Stimulated activated effector memory CD8-positive, alpha-beta T cell treated with anti-CD3 and anti-CD28 coated beads, Interleukin-12 subunit alpha, Interleukin-12 subunit beta, amount 100 ng/mL, for 72 hours (primary cell): Measurements from ENCODE around the gene MAP4.
A peak's percentile ranks its signal among the peaks of the same experiment; 100 is the strongest.
"Not testable (repeated sequence)": the region's sequence is repeated elsewhere in the genome, so short reads cannot be mapped to it uniquely, and the experiment has no call there.

Experiments used
- ATAC-seq: fragments of 150-1000 bp; cut with Tn5 transposase; 2 replicates; pipeline ENCODE4 v1.10.0; 2021
- DNase-seq, 2 donors: peaks; one replicate each; pipeline ENCODE4 v3.0.0; 2021 to 2022; ENCODE audit warnings: low spot score in 2 of 2
- H3K27ac Mint-ChIP-seq: one replicate; pipeline ENCODE4 v1.8.0; 2022; ENCODE audit warnings: mild to moderate bottlenecking, mixed read lengths
- H3K36me3 Mint-ChIP-seq: one replicate; pipeline ENCODE4 v1.8.0; 2022; ENCODE audit warnings: mild to moderate bottlenecking, mixed read lengths
- H3K4me1 Mint-ChIP-seq: one replicate; pipeline ENCODE4 v1.8.0; 2022; ENCODE audit warnings: mixed read lengths
- H3K4me3 Mint-ChIP-seq: one replicate; pipeline ENCODE4 v1.8.0; 2022; ENCODE audit warnings: mild to moderate bottlenecking, mixed read lengths
- H3K9me3 Mint-ChIP-seq: one replicate; pipeline ENCODE4 v1.8.0; 2022; ENCODE audit warnings: mixed read lengths

The MAP4 gene, protein sequence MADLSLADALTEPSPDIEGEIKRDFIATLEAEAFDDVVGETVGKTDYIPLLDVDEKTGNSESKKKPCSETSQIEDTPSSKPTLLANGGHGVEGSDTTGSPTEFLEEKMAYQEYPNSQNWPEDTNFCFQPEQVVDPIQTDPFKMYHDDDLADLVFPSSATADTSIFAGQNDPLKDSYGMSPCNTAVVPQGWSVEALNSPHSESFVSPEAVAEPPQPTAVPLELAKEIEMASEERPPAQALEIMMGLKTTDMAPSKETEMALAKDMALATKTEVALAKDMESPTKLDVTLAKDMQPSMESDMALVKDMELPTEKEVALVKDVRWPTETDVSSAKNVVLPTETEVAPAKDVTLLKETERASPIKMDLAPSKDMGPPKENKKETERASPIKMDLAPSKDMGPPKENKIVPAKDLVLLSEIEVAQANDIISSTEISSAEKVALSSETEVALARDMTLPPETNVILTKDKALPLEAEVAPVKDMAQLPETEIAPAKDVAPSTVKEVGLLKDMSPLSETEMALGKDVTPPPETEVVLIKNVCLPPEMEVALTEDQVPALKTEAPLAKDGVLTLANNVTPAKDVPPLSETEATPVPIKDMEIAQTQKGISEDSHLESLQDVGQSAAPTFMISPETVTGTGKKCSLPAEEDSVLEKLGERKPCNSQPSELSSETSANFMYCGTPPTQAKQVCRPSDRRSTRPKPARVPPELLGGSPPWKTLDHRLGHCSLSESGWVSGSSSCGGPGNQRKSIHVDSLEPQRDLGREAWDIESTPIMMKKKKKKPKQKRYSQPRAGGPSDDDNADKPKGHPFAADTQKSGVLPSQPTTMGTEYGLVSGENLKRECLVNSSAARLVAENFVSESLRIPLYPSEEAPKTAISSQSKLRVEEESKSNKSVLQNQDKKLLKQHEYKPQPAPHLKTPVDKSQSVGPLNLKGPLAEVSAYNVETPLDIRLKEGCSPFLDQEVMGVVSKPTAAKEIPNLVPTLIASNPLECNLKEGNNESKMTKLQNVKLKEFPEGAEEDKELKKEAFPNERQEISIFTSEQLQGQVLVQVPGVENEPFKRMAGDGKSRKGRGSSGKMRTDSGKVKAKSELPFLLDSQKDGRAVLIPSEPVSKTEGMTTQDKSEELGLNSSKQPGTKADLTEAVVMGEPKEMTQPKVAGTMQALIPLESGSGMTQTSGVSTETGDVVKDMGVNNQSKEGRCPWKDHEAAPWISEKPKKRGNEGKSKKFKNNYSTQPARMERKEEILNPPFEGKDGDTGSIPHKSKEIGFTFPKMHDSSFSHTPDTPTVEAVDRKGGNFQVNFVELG (N-terminal part only)

DNA sequence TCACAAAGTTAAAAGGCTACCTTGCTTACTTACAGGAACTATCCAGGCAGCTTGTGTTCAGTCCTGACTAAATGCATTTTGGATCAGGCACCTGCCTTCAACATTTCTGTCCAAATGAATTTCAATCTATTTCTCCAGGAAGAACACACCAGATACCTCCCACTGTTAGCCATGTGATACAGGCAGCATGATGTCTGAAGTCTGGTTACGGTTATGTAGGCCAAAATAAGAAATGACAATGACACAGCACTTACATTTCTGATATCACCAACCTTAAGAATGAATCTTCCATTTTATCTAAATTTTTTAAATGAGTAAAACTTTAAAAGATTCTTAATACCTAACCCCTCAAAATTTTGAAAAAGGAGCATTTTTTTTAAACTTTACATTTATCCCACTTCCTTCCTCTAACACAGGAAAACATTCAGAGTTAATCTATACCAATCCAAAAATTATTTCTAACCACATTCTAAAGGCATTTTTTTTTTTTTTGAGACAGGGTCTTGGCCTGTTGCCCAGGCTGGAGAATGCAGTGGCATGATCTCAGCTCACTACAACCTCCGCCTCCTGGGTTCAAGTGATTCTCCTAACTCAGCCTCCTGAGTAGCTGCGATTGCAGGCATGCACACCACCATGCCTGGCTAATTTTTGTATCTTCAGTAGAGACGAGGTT, at the start of gene MAP4:
Gene MAP4 (minus strand): TSS at position 116 of the 673 bp plus-strand sequence. CDS start 17,556 bp downstream, outside the sequence.
- DNase-seq = no peak
- peak; percentile 44 for ATAC-seq
- Mint-ChIP-seq H3K9me3 (no peaks in the 10 kb centered on the region), H3K4me3 (no peak within 1 kb of the TSS), H3K36me3 (no peaks in the 10 kb centered on the region), H3K4me1 (peaks cover 41% of the 10 kb centered on the region), H3K27ac (peak within 1 kb of the TSS; percentile 84)

DNA sequence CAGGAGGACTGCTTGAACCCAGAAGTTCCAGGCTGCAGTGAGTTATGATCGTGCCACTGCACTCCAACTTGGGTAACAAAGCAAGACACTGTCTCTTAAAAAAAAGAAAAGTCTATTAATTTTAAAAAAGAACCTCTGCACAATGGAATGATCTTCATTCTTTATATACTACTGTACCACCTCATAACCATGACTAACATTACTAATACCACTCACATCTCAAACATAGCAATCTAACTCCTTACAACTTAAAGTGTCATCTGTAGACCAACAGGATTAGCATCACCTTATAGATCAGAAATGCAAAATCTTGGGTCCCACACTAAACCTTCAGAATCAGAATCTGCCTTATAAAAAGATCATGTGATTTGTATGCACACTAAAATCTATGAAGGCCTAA, 48.8 kb upstream of the MAP4 start:
- Mint-ChIP-seq H3K4me1 (peaks cover 30% of the 10 kb centered on the region), H3K36me3 (peaks cover 31% of the 10 kb centered on the region)
- ATAC-seq = peak; percentile 55

DNA sequence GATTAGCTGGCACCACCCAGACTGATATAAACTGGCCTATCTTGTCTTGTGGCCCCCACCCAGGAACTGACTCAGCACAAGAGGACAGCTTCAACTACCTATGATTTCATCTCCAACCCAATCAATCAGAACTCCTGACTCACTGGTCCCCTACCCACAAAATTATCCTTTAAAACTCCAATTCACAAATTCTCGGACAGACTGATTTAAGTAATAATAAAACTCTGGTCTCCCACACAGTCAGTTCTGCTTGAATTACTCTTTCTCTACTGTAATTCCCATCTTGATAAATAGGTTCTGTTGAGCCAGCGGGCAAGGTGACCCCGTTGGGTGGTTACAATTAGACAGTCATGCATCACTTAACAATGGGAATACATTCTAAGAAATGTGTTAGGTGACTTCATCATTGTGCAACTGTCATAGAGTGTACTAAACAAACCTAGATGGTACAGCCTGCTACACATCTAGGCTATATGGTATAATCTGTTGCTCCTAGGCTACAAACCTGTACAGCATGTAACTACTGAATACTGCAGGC, 48.1 kb upstream of the MAP4 start:
- Mint-ChIP-seq H3K36me3 (peaks cover 25% of the 10 kb centered on the region), H3K4me1 (peaks cover 28% of the 10 kb centered on the region), H3K9me3 (no peaks in the 10 kb centered on the region), H3K4me3 (no peak overlapping the region), H3K27ac (peak overlapping the region; percentile 15)
- DNase-seq = no peak
- ATAC-seq = peak; percentile 68

More for the DNA sequence above, 48.8 kb upstream of the MAP4 start:
- H3K27ac Mint-ChIP-seq = no peak overlapping the region
- H3K4me3 Mint-ChIP-seq = no peak overlapping the region
- no peaks in the 10 kb centered on the region for H3K9me3 Mint-ChIP-seq
- no peak for DNase-seq

DNA sequence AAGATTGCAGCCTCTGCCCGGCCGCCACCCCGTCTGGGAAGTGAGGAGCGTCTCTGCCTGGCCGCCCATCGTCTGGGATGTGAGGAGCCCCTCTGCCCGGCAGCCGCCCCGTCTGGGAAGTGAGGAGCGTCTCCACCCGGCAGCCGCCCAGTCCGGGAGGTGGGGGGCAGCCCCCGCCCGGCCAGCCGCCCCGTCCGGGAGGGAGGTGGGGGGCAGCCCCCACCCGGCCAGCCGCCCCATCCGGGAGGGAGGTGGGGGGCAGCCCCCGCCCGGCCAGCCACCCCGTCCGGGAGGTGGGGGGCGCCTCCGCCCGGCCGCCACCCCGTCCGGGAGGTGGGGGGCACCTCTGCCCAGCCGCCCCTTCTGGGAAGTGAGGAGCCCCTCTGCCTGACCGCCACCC, 45.4 kb upstream of the MAP4 start:
- Mint-ChIP-seq H3K4me1 (peaks cover 28% of the 10 kb centered on the region), H3K36me3 (peaks cover 20% of the 10 kb centered on the region)
- H3K9me3 Mint-ChIP-seq, ATAC-seq, DNase-seq, H3K27ac Mint-ChIP-seq, H3K4me3 Mint-ChIP-seq: not testable (repeated sequence)

DNA sequence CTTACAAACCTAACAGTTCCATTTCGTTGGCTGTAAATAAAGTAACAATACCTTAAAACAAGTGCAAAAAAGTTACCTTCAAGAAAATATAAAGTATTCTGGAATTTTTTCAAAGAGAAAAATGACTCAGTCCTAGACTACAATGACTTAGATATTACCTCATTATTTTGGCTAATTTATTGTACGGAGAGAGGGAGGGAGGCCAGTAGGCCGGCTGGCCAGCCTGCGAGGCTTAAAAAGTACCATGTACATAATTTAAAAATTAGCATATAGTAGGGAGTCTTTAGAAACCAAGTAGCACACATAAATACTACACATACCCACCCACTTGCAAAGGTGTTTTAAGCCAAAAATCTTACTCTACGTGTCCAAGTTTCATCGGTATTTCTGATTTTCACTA, 41.9 kb upstream of the MAP4 start:
- H3K4me3 Mint-ChIP-seq = no peak overlapping the region
- H3K36me3 Mint-ChIP-seq = peaks cover 16% of the 10 kb centered on the region
- no peaks in the 10 kb centered on the region for H3K9me3 Mint-ChIP-seq
- peak overlapping the region; percentile 34 for H3K27ac Mint-ChIP-seq
- peaks cover 1% of the 10 kb centered on the region for H3K4me1 Mint-ChIP-seq
- ATAC-seq (no peak), DNase-seq (no peak)

DNA sequence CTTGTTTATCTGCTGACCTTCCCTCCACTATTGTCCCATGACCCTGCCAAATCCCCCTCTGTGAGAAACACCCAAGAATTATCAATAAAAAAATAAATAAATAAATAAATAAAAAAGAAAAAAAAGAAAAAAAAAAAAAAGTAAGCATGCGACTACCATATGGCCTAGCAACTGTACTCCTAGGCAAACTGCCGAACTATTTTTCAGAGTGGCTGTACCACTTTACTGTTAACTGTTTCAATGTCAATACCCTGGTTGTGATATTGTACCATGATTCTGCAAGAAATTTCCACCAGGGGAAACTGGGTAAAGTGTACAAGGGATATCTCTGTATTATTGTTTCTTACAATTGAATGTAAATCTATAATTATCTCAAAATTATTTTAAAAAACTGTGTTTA, 41.3 kb upstream of the MAP4 start:
- Mint-ChIP-seq H3K27ac (no peak overlapping the region), H3K36me3 (peaks cover 11% of the 10 kb centered on the region), H3K9me3 (no peaks in the 10 kb centered on the region), H3K4me3 (no peak overlapping the region), H3K4me1 (no peaks in the 10 kb centered on the region)
- ATAC-seq = no peak
- no peak for DNase-seq

DNA sequence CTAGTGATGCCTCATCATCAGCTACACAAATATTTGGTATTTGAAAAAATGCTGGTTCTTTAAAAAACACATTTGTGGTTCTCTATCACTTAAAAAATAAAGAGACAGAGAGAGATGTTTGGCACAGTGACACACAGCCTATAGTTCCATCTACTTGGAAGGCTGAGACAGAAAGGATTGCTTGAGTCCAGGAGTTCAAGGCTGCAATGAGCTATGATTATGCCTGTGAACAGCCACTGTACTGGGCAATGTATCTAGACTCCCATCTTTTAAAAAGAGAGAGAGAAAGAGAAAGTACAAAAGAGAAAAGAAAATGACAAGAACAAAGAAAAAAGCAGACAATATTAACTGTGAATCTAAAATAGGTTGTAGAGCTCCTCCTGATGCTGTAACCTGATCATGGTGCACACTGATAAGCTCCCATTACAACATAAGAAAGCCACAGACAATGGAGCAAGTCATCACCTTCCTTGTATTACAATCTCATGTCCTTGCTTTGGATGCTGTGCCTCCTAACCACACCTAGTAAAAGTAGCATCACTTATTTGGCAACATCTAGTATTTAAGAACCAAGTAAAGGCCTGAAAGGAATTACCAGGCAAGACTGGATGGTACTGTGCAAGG, 31.7 kb upstream of the MAP4 start:
- Mint-ChIP-seq H3K27ac (no peak overlapping the region), H3K4me3 (no peak overlapping the region), H3K9me3 (no peaks in the 10 kb centered on the region), H3K4me1 (peaks cover 17% of the 10 kb centered on the region), H3K36me3 (peaks cover 34% of the 10 kb centered on the region)
- DNase-seq (no peak), ATAC-seq (no peak)

DNA sequence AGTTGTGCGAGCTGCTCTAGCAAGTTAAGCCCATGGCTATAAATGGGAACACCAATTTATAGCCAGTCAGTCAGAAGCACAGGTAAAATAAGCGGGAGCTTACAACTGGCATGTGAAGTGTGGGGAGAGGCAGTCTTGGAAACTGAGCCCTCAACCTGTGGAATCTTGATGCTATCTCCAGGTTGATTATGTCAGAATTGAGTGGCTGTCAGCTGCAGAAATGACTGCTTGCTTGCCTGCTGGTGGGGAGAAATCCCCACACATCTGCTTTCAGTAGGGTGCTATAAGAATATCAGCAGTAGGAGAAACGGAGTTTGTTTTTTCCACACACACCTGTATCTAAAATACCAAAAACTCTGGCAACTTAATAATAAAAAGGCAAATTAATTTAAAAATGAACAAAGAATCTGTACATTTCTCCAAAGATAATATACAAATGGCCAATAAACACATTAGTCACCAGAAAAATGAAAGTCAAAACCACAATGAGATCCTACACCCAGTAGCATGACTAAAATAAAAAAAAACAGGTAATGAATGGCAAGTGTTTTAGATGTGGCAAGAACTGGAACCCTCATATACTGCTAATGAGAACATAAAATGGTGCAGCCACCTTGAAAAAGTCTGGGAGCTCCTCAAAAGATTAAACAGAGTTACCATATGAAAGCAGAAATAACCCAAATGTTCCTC, 26.0 kb upstream of the MAP4 start:
- Mint-ChIP-seq H3K4me1 (peaks cover 10% of the 10 kb centered on the region), H3K36me3 (peaks cover 6% of the 10 kb centered on the region), H3K27ac (no peak overlapping the region), H3K4me3 (no peak overlapping the region), H3K9me3 (no peaks in the 10 kb centered on the region)
- DNase-seq (no peak), ATAC-seq (peak; percentile 87)

DNA sequence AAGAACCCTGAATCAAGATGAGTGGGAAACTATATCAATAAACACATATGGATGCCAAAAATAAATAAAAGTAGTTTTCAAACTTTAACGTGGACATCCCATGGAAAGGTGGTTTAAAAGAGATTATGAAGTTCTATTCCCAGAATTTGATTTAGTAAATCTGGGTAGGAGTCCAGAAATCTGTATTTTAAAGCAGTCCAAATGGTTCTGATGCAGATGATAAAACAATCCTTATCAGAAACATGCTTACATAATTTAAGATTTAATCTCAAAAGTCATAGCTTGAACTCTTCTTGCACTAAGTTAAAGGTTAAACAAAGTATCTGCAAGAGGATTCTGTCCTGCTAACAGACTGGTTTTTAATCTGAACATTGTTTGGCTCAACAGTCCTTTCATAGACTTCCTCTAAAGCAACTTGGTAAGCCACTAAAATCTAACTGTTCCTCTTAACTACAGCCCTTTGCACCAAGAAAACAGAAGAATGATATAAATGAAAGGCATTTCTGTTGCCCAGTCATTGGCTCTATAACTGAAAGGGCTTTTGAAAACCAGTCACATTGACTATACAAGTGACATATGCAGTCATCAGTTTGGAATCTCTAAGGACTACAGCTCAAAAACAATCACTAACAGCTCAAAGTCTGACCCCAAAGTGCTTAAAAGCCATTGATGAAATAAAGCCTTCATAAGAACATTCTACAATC, 23.4 kb upstream of the MAP4 start:
- ATAC-seq (no peak), DNase-seq (no peak)
- Mint-ChIP-seq H3K36me3 (peaks cover 14% of the 10 kb centered on the region), H3K9me3 (no peaks in the 10 kb centered on the region), H3K4me3 (no peak overlapping the region), H3K4me1 (peaks cover 13% of the 10 kb centered on the region), H3K27ac (no peak overlapping the region)

DNA sequence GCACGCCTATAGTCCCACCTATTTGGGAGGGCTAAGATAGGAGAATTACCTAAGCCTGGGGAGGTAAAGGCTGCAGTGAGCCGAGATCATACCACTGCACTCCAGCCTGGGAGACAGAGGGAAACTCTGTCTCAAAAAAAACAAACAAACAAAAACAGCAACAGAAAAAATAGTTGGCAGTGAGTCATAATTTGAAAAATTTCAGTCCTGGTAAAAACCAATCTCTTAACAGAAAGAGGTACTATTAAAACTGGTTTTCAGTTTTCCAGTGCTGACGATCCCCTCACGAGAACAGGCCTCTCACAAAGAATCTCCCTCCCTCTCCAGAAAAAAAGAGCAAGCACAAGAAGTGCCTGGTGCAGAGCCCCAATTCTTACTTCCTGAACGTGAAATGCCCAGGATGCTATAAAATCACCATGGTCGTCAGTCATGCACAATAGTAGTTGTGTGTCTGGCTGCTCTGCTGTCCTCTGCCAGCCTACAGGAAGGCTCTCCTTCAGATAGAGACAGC, 22.8 kb upstream of the MAP4 start:
- ATAC-seq (no peak), DNase-seq (no peak)
- Mint-ChIP-seq H3K27ac (no peak overlapping the region), H3K36me3 (peaks cover 14% of the 10 kb centered on the region), H3K9me3 (no peaks in the 10 kb centered on the region), H3K4me3 (no peak overlapping the region), H3K4me1 (peaks cover 18% of the 10 kb centered on the region)

DNA sequence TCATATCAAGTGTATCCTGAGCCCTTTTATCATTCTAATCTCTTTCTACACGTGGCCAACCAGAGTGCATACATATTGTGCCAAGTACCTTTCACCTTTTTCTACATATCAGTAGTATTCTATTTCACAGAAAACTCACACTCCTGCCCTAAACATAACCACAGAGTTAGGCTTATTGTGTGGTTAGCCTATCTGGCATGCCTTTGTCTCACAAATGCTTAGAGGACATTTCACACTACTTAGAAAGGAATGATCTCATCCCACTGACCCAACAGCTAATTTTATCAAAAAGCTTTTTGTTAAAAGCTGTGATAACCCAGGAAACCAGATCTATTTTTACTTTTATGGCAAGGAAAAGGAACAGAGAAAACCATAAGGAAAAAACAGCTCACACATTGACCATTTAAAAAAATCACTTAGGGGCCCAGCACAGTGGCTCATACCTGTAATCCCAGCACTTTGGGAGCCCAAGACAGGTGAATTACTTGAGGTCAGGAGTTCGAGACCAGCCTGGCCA, 17.8 kb upstream of the MAP4 start:
- Mint-ChIP-seq H3K27ac (peak overlapping the region; percentile 79), H3K36me3 (peaks cover 14% of the 10 kb centered on the region), H3K4me1 (peaks cover 17% of the 10 kb centered on the region), H3K9me3 (no peaks in the 10 kb centered on the region), H3K4me3 (no peak overlapping the region)
- DNase-seq (no peak), ATAC-seq (peak; percentile 57)

DNA sequence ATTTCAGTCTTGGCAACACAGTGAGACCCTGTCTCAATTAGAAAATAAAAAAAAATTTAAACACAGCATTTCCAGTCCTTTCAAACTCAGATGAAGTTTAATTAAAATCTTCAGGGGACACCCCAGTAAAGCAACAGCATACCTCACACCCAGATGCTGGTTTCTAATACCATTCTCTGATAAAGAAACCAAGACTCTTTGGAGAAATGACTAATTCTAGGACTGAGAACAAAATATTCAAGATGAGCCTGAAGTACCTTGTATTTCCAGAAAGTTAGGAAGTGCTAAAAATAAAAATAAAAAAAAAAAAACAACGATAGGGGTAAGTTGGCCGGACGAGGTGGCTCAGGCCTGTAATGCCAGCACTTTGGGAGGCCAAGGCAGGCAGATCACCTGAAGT, 14.0 kb upstream of the MAP4 start:
- Mint-ChIP-seq H3K4me3 (no peak overlapping the region), H3K4me1 (peaks cover 27% of the 10 kb centered on the region), H3K36me3 (peaks cover 5% of the 10 kb centered on the region), H3K27ac (no peak overlapping the region), H3K9me3 (no peaks in the 10 kb centered on the region)
- ATAC-seq = no peak
- DNase-seq = no peak
